GM19324 (cell line): ENCODE results near the gene CCDC201.

Experiments
- ATAC-seq: cut with Tn5 transposase; IDR thresholded peaks from one replicate; pipeline ENCODE4 v1.9.1; 2021; ENCODE audit warnings: mild to moderate bottlenecking, moderate library complexity; ENCODE audit not compliant: unreplicated experiment, low FRiP score

The CCDC201 gene

DNA sequence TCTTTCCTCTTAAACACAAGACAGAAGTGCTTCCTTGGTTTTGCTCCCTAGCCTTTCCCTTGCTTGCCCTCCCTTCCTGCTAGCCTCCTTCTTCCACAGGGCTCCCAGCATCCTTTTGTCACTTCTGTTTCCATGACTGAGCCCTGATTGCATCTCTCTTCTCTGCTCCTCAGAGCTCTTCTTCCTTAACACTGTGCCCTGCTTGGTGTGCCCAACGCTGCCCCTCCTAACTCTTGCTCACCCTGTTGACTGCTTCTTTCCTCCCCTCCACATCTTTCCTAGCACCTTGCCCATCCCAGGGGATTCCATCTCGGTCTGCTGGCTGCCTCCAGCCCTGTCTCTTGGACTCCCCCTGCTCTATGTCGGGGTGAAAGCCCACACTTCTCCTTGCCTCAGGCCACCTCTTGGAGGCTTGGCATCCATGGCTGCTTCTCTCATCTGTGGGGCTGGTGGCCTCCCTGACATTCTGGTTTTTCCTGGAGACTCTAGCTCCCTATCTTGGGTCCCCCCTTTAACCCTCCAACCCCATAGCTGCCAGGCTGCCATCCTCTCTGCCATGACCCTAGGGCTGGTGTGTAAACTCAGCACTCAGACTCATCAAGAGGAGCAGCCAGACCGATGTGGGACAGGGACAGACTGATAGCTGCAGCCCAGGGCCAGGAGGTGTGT is 21.2 kb upstream of the CCDC201 start:
- ATAC-seq: no peak

GRCh38 chr7:45893374-45893995 is 20.6 kb upstream of the CCDC201 start:
- no peak for ATAC-seq

DNA sequence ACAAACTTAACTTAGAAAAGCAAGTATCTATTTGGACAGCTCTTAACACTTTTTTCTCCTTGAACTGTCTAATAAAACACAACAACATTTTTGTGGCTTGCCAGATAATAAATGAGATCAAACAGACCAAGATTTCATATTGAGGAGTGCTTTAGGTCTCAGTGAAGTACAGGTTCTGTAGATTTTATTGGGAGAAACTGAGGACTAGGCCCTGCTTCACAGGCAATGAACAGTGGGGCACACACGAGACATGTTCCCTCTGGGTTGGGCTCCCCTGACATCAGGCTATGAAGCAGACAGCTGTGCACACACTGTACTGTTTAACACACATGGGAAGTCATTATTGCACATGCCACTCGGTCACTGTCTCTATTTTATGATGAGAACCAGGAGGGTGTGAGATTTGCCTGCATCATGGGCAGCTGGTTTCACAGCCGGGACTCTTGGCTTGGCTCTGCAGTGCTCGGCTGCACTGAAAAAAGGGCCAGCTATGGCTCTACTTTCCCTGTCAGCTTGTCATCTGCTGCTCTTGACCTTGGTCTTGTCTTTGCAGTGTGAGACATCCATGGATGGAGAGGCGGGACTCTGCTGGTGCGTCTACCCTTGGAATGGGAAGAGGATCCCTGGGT is 19.6 kb upstream of the CCDC201 start:
- no peak for ATAC-seq

GRCh38 chr7:45891462-45892402 is 18.9 kb upstream of the CCDC201 start:
- ATAC-seq: no peak

- no peak for ATAC-seq
Observed at GRCh38 chr7:45890902-45891461, 18.1 kb upstream of the CCDC201 start.

GRCh38 chr7:45890125-45890901 is 17.4 kb upstream of the CCDC201 start:
- no peak for ATAC-seq

GRCh38 chr7:45889367-45890067 is 16.6 kb upstream of the CCDC201 start:
- ATAC-seq: no peak

DNA sequence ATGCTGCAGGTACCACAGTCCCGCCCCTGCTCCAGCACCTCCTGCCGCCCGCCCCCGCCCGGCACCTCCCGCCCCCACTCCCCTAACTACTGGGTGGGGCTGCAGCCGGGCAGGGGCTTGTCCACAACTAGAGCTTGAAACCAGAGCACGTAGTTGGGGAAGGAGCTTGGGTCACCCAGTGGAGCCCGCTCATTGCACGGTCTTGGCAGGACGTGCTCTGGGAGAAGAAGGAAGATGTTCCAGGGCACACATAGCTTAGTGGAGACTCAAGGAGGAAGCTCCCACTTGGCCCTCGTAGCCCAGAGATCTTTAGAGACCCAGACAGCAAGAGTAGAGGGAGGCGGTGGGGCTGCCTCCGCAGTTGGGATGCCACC is 16.1 kb upstream of the CCDC201 start:
- ATAC-seq: no peak

DNA sequence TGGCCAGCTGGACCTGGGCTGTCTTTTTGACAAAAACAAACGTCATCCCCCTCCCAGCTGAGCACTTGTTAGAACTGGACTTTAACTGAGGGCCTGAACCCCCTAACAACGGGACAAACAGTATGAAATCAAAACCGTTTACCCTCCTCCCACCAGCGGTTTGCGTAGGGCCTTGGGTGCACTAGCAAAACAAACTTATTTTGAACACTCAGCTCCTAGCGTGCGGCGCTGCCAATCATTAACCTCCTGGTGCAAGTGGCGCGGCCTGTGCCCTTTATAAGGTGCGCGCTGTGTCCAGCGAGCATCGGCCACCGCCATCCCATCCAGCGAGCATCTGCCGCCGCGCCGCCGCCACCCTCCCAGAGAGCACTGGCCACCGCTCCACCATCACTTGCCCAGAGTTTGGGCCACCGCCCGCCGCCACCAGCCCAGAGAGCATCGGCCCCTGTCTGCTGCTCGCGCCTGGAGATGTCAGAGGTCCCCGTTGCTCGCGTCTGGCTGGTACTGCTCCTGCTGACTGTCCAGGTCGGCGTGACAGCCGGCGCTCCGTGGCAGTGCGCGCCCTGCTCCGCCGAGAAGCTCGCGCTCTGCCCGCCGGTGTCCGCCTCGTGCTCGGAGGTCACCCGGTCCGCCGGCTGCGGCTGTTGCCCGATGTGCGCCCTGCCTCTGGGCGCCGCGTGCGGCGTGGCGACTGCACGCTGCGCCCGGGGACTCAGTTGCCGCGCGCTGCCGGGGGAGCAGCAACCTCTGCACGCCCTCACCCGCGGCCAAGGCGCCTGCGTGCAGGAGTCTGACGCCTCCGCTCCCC is 15.5 kb upstream of the CCDC201 start, which contains the start of gene IGFBP1:
IGFBP1 (plus strand) TSS at position 304 of the 808 bp plus-strand sequence; CDS start at position 469, 165 bp downstream.
- ATAC-seq: no peak

GRCh38 chr7:45886931-45887667 is 14.2 kb upstream of the CCDC201 start:
- no peak for ATAC-seq

DNA sequence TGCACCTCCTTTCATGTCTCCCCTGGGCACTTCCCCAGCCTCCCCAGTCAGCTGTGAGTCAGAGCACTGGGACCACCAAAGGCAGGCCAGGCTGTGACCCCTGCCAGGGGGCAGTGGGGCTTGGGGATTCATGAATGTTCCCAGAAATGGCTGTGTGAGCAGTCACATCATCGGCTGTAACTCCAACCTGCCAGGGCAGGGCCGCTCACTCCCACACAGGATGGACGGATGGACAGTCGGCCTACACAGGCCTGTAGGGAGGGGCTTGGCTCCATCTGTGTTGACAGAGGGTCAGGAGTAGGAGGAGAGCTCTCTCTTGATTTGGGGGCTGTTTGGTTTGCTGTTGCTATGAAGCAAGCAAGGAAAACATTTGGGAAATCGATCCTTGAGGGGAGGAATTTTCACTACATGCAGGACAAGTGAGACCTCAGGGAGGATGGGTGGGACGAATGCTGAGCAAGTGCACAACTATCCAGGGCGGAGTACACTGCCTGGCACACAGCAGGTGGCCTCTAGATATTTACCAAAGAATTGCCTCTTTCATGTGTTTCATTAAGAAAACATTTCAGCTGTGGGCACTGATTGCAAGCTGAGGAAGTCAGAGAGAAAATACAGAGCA is 12.5 kb upstream of the CCDC201 start:
- no peak for ATAC-seq

DNA sequence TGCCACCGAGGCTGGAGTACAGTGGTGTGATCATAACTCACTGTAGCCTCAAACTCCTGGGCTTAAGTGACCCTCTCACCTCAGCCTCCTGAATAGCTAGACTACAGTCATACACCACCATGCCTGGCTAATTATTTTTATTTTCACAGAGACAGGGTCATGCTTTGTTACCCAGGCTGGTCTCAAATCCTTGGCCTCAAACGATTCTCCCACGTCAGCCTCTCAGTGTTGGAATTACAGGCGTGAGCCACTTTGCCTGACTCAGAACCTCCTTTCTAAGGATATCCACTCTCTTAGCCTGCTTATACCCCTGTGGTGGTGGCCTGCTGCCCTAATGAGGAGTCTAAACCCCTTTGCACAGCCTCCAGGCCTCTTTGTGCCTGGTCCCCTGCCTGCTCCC is 11.3 kb upstream of the CCDC201 start:
- ATAC-seq: no peak

GRCh38 chr7:45882465-45882810 is 9.6 kb upstream of the CCDC201 start:
- ATAC-seq: no peak

DNA sequence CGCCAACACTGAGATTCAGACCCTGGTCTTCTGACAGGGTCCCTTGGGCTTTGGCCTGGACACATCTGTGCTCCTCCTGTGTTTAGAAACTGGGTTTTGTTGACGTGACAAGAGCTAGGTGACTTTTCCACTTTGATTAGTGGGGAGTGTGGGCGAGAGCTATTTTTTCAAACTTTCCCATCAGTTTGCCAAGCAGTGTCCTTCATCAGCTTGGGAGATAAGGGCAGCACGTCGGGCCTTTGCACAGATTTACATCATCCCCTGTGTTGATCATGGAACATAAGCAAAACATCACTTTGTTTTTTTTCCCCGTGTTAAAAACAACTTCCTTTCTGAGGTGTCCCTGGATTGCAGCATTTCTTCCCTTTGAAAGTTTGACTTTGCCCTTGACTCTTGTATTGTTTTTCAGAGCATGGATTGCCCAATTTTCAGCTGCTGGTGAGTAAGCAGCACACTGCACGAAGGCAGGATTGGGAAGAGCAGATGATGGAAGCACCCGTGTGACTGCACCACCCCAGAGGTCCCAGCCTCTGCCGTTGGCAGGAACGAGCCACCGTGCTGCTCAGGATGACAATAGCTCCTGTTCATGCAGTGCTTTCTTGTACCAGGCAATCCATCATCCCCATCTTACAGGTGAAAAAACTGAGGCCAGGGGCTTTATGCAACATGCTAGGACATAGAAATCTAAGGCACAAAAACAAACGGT is 9.0 kb upstream of the CCDC201 start:
- ATAC-seq: no peak

GRCh38 chr7:45881280-45881758 is 8.4 kb upstream of the CCDC201 start:
- ATAC-seq: no peak

- ATAC-seq: no peak
Observed at GRCh38 chr7:45880433-45880860, 7.6 kb upstream of the CCDC201 start.
